HL-60 (cell line): ENCODE measurements around the gene POLR2M.

Experiments used
- DNase-seq, 2 experiments: peaks; one replicate each; pipeline ENCODE4 v3.0.0-alpha.2; 2010 to 2020; ENCODE audit warnings: low read depth in 1 of 2, low spot score in 1 of 2
- H3K27ac ChIP-seq: fragments of 250-450 bp; sonication (Bioruptor Pico); replicated peaks from 2 replicates; pipeline ENCODE4 v1.5.1; 2020; ENCODE audit warnings: mild to moderate bottlenecking, moderate library complexity
- H3K27me3 ChIP-seq: fragments of 250-450 bp; sonication (Bioruptor Pico); 2 replicates; pipeline ENCODE4 v1.5.1; 2021; ENCODE audit warnings: mild to moderate bottlenecking, moderate library complexity; ENCODE audit not compliant: insufficient read depth, poor library complexity, severe bottlenecking
- H3K4me3 ChIP-seq: replicated peaks from 2 replicates; pipeline ENCODE4 v1.5.1; 2011; ENCODE audit warnings: mild to moderate bottlenecking, control low read depth, low read length; ENCODE audit not compliant: insufficient read depth
- GABPA ChIP-seq: IDR thresholded peaks from 2 replicates; pipeline ENCODE4 v1.6.1; 2012; ENCODE audit warnings: low read depth
- POLR2AphosphoS5 ChIP-seq: IDR thresholded peaks from 2 replicates; pipeline ENCODE4 v1.6.1; 2012; ENCODE audit warnings: low read depth
- SPI1 ChIP-seq: IDR thresholded peaks from 2 replicates; pipeline ENCODE4 v1.6.1; 2012; ENCODE audit warnings: low read depth, mild to moderate bottlenecking, borderline replicate concordance
- TF ChIP-seq, protein P1 (sequence below): IDR thresholded peaks from one replicate; pipeline ENCODE4 v1.5.1; 2011; ENCODE audit warnings: low read length, control low read depth, inconsistent platforms; ENCODE audit not compliant: insufficient read depth
- TF ChIP-seq, protein P2 (sequence below): IDR thresholded peaks from 2 replicates; pipeline ENCODE4 v1.6.1; 2012; ENCODE audit warnings: low read depth; ENCODE audit not compliant: insufficient replicate concordance

The POLR2M gene

GRCh38 chr15:57752840-57753239, 46.3 kb downstream of the POLR2M start:
- H3K27ac ChIP-seq, result no peak overlapping the region
- DNase-seq, result no peak
- no peaks in the 10 kb centered on the region for H3K27me3 ChIP-seq
- TF ChIP-seq GABPA (no peak), SPI1 (no peak), POLR2AphosphoS5 (no peak)
- TF ChIP-seq, protein P1, sequence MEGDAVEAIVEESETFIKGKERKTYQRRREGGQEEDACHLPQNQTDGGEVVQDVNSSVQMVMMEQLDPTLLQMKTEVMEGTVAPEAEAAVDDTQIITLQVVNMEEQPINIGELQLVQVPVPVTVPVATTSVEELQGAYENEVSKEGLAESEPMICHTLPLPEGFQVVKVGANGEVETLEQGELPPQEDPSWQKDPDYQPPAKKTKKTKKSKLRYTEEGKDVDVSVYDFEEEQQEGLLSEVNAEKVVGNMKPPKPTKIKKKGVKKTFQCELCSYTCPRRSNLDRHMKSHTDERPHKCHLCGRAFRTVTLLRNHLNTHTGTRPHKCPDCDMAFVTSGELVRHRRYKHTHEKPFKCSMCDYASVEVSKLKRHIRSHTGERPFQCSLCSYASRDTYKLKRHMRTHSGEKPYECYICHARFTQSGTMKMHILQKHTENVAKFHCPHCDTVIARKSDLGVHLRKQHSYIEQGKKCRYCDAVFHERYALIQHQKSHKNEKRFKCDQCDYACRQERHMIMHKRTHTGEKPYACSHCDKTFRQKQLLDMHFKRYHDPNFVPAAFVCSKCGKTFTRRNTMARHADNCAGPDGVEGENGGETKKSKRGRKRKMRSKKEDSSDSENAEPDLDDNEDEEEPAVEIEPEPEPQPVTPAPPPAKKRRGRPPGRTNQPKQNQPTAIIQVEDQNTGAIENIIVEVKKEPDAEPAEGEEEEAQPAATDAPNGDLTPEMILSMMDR, result no peak
- TF ChIP-seq, protein P2, sequence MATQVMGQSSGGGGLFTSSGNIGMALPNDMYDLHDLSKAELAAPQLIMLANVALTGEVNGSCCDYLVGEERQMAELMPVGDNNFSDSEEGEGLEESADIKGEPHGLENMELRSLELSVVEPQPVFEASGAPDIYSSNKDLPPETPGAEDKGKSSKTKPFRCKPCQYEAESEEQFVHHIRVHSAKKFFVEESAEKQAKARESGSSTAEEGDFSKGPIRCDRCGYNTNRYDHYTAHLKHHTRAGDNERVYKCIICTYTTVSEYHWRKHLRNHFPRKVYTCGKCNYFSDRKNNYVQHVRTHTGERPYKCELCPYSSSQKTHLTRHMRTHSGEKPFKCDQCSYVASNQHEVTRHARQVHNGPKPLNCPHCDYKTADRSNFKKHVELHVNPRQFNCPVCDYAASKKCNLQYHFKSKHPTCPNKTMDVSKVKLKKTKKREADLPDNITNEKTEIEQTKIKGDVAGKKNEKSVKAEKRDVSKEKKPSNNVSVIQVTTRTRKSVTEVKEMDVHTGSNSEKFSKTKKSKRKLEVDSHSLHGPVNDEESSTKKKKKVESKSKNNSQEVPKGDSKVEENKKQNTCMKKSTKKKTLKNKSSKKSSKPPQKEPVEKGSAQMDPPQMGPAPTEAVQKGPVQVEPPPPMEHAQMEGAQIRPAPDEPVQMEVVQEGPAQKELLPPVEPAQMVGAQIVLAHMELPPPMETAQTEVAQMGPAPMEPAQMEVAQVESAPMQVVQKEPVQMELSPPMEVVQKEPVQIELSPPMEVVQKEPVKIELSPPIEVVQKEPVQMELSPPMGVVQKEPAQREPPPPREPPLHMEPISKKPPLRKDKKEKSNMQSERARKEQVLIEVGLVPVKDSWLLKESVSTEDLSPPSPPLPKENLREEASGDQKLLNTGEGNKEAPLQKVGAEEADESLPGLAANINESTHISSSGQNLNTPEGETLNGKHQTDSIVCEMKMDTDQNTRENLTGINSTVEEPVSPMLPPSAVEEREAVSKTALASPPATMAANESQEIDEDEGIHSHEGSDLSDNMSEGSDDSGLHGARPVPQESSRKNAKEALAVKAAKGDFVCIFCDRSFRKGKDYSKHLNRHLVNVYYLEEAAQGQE, result no peak
- H3K4me3 ChIP-seq, result no peak overlapping the region

GRCh38 chr15:57756466-57756865, 50.0 kb downstream of the POLR2M start:
- H3K27me3 ChIP-seq, result peaks cover 4% of the 10 kb centered on the region
- DNase-seq, result no peak
- H3K4me3 ChIP-seq, result no peak overlapping the region
- H3K27ac ChIP-seq, result no peak overlapping the region
- TF ChIP-seq, protein P2, result no peak
- TF ChIP-seq SPI1, result no peak
- TF ChIP-seq, protein P1, result no peak
- TF ChIP-seq GABPA, result no peak
- no peak for TF ChIP-seq POLR2AphosphoS5

DNA sequence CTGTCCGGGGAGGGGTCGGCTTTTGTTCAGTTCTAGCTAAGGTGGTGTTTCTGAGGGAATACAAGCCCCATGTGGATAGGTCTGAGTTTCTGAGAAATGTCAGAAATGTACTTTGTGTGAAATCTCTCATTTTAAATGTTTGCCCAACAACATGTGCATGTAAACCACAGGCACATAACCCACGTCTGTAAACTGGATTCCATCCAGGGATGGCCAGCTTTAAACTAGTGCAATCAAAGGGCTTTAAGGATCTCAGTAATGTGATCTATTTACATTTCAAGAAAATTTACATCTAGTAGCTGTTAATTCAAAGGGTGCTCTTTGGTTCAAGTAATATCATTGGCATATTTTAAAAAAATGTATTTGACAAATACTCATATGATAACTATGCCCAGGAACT, 52.0 kb downstream of the POLR2M start:
- TF ChIP-seq SPI1, result no peak
- TF ChIP-seq, protein P2, result no peak
- TF ChIP-seq GABPA, result no peak
- TF ChIP-seq, protein P1, result no peak
- no peak for TF ChIP-seq POLR2AphosphoS5
- H3K27me3 ChIP-seq, result peaks cover 4% of the 10 kb centered on the region
- no peak overlapping the region for H3K27ac ChIP-seq
- DNase-seq, result no peak
- H3K4me3 ChIP-seq, result no peak overlapping the region
